Kidney epithelial cell (primary cell): ENCODE measurements around the gene PC. TPM values are rescaled to one million over a fixed set of nuclear protein-coding genes. Genes with fewer than 3 reads are reported as not detected.
"Not testable (repeated sequence)": the region's sequence is repeated elsewhere in the genome, so short reads cannot be mapped to it uniquely, and the experiment has no call there.

Experiments used
- DNase-seq: peaks from one replicate; pipeline ENCODE4 v3.0.0-alpha.2; 2010; ENCODE audit warnings: low read depth
- H3K27me3 ChIP-seq: 2 replicates; pipeline ENCODE4 v1.6.0; 2011; ENCODE audit warnings: low read length; ENCODE audit not compliant: control insufficient read depth, insufficient read depth
- H3K36me3 ChIP-seq: 2 replicates; pipeline ENCODE4 v1.5.1; 2011; ENCODE audit warnings: low read length; ENCODE audit not compliant: control insufficient read depth, insufficient read depth
- H3K4me3 ChIP-seq: 2 replicates; pipeline ENCODE4 v1.5.1; 2011; ENCODE audit warnings: low read depth, mild to moderate bottlenecking, control low read depth, low read length
- total RNA-seq: library from RNA; depleted of rRNA; stranded (reverse); fragments of >200 nt; gene quantifications from 2 replicates; pipeline ENCODE4 v1.2.3, GENCODE V29; 2015
- TF ChIP-seq, protein P1 (sequence below): IDR thresholded peaks from 2 replicates; pipeline ENCODE4 v1.5.1; 2011; ENCODE audit warnings: mild to moderate bottlenecking, moderate library complexity, low read length, control low read depth, inconsistent platforms; ENCODE audit not compliant: insufficient read depth, poor library complexity, severe bottlenecking

PC gene
- total RNA-seq, 1 donor from 2014 or later = 10.1 TPM

DNA sequence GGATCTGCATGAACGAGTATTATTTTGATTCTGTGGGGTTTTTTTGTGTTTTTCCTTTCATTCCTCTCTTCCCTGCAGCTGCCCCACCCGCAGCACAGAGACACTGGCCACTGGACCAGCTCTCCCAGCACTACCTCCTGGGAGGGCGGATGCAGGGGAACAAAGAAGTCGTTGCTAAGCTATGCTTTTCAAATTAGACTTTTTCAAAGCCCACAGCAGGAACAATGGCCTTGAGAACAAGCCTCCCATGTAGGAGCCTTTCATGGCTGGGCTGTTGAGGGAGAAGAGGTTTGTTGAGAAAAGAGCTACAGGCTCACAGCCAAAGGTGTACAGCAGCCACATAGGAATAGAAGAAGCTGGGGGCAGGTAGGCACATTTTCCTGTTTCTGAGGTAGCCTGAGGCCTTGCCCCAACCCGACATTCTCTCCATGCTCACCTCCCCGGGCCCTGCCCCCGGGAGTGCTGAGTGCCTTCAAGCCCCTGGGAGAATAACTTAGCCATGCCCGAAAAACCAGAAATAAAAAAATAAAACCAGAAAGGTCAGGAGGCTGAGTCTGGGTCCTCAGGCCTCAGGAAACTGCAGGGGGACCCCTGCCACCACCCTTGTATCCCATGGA, 44.2 kb upstream of the PC start:
- H3K27me3 ChIP-seq = no peaks in the 10 kb centered on the region
- no peaks in the 10 kb centered on the region for H3K36me3 ChIP-seq
- H3K4me3 ChIP-seq = no peak overlapping the region
- no peak for DNase-seq
- TF ChIP-seq, protein P1, sequence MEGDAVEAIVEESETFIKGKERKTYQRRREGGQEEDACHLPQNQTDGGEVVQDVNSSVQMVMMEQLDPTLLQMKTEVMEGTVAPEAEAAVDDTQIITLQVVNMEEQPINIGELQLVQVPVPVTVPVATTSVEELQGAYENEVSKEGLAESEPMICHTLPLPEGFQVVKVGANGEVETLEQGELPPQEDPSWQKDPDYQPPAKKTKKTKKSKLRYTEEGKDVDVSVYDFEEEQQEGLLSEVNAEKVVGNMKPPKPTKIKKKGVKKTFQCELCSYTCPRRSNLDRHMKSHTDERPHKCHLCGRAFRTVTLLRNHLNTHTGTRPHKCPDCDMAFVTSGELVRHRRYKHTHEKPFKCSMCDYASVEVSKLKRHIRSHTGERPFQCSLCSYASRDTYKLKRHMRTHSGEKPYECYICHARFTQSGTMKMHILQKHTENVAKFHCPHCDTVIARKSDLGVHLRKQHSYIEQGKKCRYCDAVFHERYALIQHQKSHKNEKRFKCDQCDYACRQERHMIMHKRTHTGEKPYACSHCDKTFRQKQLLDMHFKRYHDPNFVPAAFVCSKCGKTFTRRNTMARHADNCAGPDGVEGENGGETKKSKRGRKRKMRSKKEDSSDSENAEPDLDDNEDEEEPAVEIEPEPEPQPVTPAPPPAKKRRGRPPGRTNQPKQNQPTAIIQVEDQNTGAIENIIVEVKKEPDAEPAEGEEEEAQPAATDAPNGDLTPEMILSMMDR = no peak

DNA sequence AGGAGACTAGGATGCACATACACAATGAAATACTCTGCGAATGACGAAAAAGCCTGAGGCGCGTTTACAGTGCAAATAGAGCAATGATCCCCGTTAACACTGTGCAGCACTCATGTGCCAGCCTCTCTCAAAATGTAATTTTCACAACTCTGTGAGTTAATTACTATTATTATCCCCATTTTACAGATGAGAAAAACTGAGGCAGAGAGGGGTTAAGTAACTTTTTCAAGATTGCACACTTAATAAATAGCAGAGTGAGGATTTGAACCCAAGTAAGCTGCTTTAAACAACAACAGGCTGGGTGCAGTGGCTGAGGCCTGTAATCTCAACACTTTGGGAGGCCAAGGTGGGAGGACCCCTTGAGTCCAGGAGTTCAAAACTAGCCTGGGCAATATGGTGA, 43.1 kb upstream of the PC start:
- no peak for DNase-seq
- no peak overlapping the region for H3K4me3 ChIP-seq
- TF ChIP-seq, protein P1 = no peak
- H3K36me3 ChIP-seq = no peaks in the 10 kb centered on the region
- no peaks in the 10 kb centered on the region for H3K27me3 ChIP-seq

- no peak for DNase-seq
- Histone ChIP-seq H3K4me3 (no peak overlapping the region), H3K36me3 (no peaks in the 10 kb centered on the region), H3K27me3 (no peaks in the 10 kb centered on the region)
- TF ChIP-seq, protein P1 = no peak
Measured at GRCh38 chr11:66999555-66999954, 41.4 kb upstream of the PC start.

GRCh38 chr11:66996609-66997273, 38.6 kb upstream of the PC start:
- Histone ChIP-seq H3K36me3 (no peaks in the 10 kb centered on the region), H3K27me3 (no peaks in the 10 kb centered on the region), H3K4me3 (no peak overlapping the region)
- TF ChIP-seq, protein P1 = no peak
- DNase-seq = no peak

GRCh38 chr11:66992041-66992440, 33.9 kb upstream of the PC start:
- TF ChIP-seq, protein P1 = no peak

GRCh38 chr11:66989360-66989759, 31.2 kb upstream of the PC start:
- not testable (repeated sequence) for DNase-seq, H3K36me3 ChIP-seq, H3K27me3 ChIP-seq, H3K4me3 ChIP-seq

More at GRCh38 chr11:66992041-66992440, 33.9 kb upstream of the PC start:
- DNase-seq = no peak
- Histone ChIP-seq H3K27me3 (no peaks in the 10 kb centered on the region), H3K36me3 (no peaks in the 10 kb centered on the region), H3K4me3 (no peak overlapping the region)

DNA sequence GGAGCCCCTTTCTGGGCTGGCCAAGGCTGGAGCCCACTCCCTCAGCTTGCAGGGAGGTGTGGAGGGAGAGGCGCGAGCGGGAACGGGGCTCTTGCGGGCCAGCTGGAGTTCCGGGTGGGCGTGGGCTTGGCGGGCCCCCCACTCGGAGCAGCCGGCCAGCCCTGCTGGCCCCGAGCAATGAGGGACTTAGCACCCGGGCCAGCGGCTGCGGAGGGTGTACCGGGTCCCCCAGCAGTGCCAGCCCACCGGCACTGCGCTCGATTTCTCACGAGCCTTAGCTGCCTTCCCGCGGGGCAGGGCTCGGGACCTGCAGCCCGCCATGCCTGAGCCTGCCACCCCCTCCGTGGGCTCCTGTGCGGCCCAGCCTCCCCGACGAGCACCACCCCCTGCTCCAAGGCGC, 30.6 kb upstream of the PC start:
- not testable (repeated sequence) for H3K27me3 ChIP-seq, H3K36me3 ChIP-seq, DNase-seq, H3K4me3 ChIP-seq
